Mesenchymal stem cell (in vitro differentiated cells and primary cell): Measurements from ENCODE around the gene MMP23B.

ENCODE experiments used
- DNase-seq: peaks from one replicate; pipeline ENCODE4 v3.0.0-alpha.2; 2013
- H2AFZ ChIP-seq: one replicate; pipeline ENCODE4 v1.6.1; 2013; ENCODE audit warnings: low read depth, mild to moderate bottlenecking, control low read depth, inconsistent platforms, low read length, moderate library complexity
- H2AK5ac ChIP-seq: 2 replicates; pipeline ENCODE4 v1.6.1; 2013; ENCODE audit warnings: low read length, moderate library complexity, mild to moderate bottlenecking, inconsistent platforms; ENCODE audit not compliant: severe bottlenecking
- H2BK120ac ChIP-seq: one replicate; pipeline ENCODE4 v1.6.1; 2013; ENCODE audit warnings: low read depth, mild to moderate bottlenecking, inconsistent platforms, low read length, moderate library complexity
- H2BK12ac ChIP-seq, 2 experiments: one replicate each; pipeline ENCODE4 v1.6.1; 2013; ENCODE audit warnings: inconsistent platforms in 2 of 2, low read length in 2 of 2, mild to moderate bottlenecking in 2 of 2, moderate library complexity in 2 of 2, control low read depth in 1 of 2
- H2BK15ac ChIP-seq: one replicate; pipeline ENCODE4 v1.6.1; 2013; ENCODE audit warnings: mild to moderate bottlenecking, low read depth, inconsistent platforms; ENCODE audit not compliant: poor library complexity, severe bottlenecking
- H2BK5ac ChIP-seq: 2 replicates; pipeline ENCODE4 v1.6.1; 2013; ENCODE audit warnings: low read depth, mild to moderate bottlenecking, low read length, control low read depth, inconsistent platforms; ENCODE audit not compliant: poor library complexity, severe bottlenecking
- H3K14ac ChIP-seq, 2 experiments: one replicate each; pipeline ENCODE4 v1.6.1; 2013; ENCODE audit warnings: inconsistent platforms in 2 of 2, low read length in 2 of 2, control low read depth in 1 of 2, mild to moderate bottlenecking in 1 of 2, moderate library complexity in 1 of 2
- H3K18ac ChIP-seq, 2 experiments: one replicate each; pipeline ENCODE4 v1.6.1; 2013; ENCODE audit warnings: inconsistent platforms in 2 of 2, low read length in 2 of 2, control low read depth in 1 of 2, low read depth in 1 of 2, mild to moderate bottlenecking in 1 of 2
- H3K23ac ChIP-seq, 2 experiments: one replicate each; pipeline ENCODE4 v1.6.1; 2013; ENCODE audit warnings: inconsistent platforms in 2 of 2, low read length in 2 of 2, mild to moderate bottlenecking in 2 of 2, moderate library complexity in 2 of 2, control low read depth in 1 of 2
- H3K27ac ChIP-seq: 2 replicates; pipeline ENCODE4 v1.5.1; 2013; ENCODE audit warnings: mild to moderate bottlenecking, moderate library complexity, low read length, control low read depth, inconsistent platforms; ENCODE audit not compliant: poor library complexity, severe bottlenecking
- H3K27me3 ChIP-seq, 2 experiments: 2 replicates each; pipeline versions ENCODE4 v1.6.1 to v1.7.0; 2013; ENCODE audit warnings: low read length in 2 of 2, mild to moderate bottlenecking in 2 of 2, moderate library complexity in 2 of 2, control low read depth in 1 of 2, inconsistent platforms in 1 of 2; ENCODE audit not compliant: control insufficient read depth in 1 of 2, insufficient read depth in 1 of 2
- H3K36me3 ChIP-seq, 2 experiments: 2 replicates each; pipeline versions ENCODE4 v1.6.1 to v1.7.0; 2013; ENCODE audit warnings: low read length in 2 of 2, control low read depth in 1 of 2, inconsistent platforms in 1 of 2, low read depth in 1 of 2, mild to moderate bottlenecking in 1 of 2; ENCODE audit not compliant: insufficient read depth in 2 of 2, control insufficient read depth in 1 of 2
- H3K4ac ChIP-seq, 2 experiments: one replicate each; pipeline ENCODE4 v1.6.1; 2013; ENCODE audit warnings: inconsistent platforms in 2 of 2, low read length in 2 of 2, mild to moderate bottlenecking in 2 of 2, moderate library complexity in 2 of 2, control low read depth in 1 of 2, low read depth in 1 of 2
- H3K4me1 ChIP-seq: 2 replicates; pipeline ENCODE4 v1.6.1; 2013; ENCODE audit warnings: low read depth, low read length, control low read depth; ENCODE audit not compliant: control insufficient read depth, insufficient read depth
- H3K4me2 ChIP-seq: 2 replicates; pipeline ENCODE4 v1.6.1; 2013; ENCODE audit warnings: low read length, mild to moderate bottlenecking, inconsistent platforms; ENCODE audit not compliant: poor library complexity, severe bottlenecking
- H3K4me3 ChIP-seq, 2 experiments: 2 replicates each; pipeline versions ENCODE4 v1.5.1 to v1.7.0; 2013; ENCODE audit warnings: low read length in 2 of 2, mild to moderate bottlenecking in 2 of 2, control low read depth in 1 of 2, low read depth in 1 of 2; ENCODE audit not compliant: insufficient read depth in 1 of 2
- H3K79me1 ChIP-seq: replicated peaks from 2 replicates; pipeline ENCODE4 v1.6.1; 2013; ENCODE audit warnings: mild to moderate bottlenecking, control low read depth, low read length, inconsistent platforms; ENCODE audit not compliant: poor library complexity, severe bottlenecking
- H3K9ac ChIP-seq: 2 replicates; pipeline ENCODE4 v1.7.0; 2013; ENCODE audit warnings: mild to moderate bottlenecking, low read length, moderate library complexity
- H3K9me3 ChIP-seq: 2 replicates; pipeline ENCODE4 v1.7.0; 2013; ENCODE audit warnings: mild to moderate bottlenecking, low read length; ENCODE audit not compliant: control insufficient read depth
- H4K8ac ChIP-seq: one replicate; pipeline ENCODE4 v1.6.1; 2013; ENCODE audit warnings: inconsistent platforms, mild to moderate bottlenecking, low read length, moderate library complexity
- H4K91ac ChIP-seq: one replicate; pipeline ENCODE4 v1.6.1; 2013; ENCODE audit warnings: mild to moderate bottlenecking, low read length, inconsistent platforms
- WGBS: methylation state at CpG from one replicate; pipeline ENCODE4 v1.1.7; 2013; ENCODE audit warnings: mixed read lengths; 5-methylcytosine and 5-hydroxymethylcytosine counted together

Gene MMP23B

DNA sequence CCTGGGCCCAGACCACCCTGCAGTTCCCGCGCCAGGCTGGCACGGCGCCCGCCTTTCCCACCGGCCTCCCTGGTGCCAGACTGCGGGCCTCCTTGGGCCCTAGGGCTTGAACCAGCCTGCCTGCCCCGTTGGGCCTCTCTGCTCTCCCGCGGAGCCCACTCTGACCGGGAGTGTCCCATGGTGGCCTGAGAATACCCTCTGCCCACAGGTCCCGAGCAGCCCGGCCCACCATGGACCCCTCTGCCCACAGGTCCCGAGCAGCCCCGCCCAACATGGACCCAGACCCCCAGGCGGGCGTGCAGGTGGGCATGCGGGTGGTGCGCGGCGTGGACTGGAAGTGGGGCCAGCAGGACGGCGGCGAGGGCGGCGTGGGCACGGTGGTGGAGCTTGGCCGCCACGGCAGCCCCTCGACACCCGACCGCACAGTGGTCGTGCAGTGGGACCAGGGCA lies 8.8 kb upstream of the MMP23B start:
- no peaks in the 10 kb centered on the region for H3K9me3 ChIP-seq
- H2AFZ ChIP-seq = no peak overlapping the region
- H3K27ac ChIP-seq = no peak overlapping the region
- no peak overlapping the region for H3K18ac ChIP-seq
- peaks cover 23% of the 10 kb centered on the region for H3K4me1 ChIP-seq
- H3K14ac ChIP-seq = no peak overlapping the region
- peaks cover 37% of the 10 kb centered on the region for H3K79me1 ChIP-seq
- H3K36me3 ChIP-seq = peaks cover 10 to 93% of the 10 kb centered on the region in 2 experiments
- H2BK15ac ChIP-seq = no peak overlapping the region
- no peak overlapping the region for H2BK120ac ChIP-seq
- no peak overlapping the region for H3K4ac ChIP-seq
- no peak overlapping the region for H2BK12ac ChIP-seq
- no peak overlapping the region for H3K4me3 ChIP-seq
- 97% methylated on average over 32 of the region's 33 CpGs for WGBS
- no peak overlapping the region for H2AK5ac ChIP-seq
- no peak for DNase-seq
- no peak overlapping the region for H3K23ac ChIP-seq
- H4K91ac ChIP-seq = peak overlapping the region; percentile 52
- no peak overlapping the region for H3K4me2 ChIP-seq
- no peak overlapping the region for H3K9ac ChIP-seq
- no peak overlapping the region for H4K8ac ChIP-seq
- H2BK5ac ChIP-seq = no peak overlapping the region
- no peaks in the 10 kb centered on the region for H3K27me3 ChIP-seq

DNA sequence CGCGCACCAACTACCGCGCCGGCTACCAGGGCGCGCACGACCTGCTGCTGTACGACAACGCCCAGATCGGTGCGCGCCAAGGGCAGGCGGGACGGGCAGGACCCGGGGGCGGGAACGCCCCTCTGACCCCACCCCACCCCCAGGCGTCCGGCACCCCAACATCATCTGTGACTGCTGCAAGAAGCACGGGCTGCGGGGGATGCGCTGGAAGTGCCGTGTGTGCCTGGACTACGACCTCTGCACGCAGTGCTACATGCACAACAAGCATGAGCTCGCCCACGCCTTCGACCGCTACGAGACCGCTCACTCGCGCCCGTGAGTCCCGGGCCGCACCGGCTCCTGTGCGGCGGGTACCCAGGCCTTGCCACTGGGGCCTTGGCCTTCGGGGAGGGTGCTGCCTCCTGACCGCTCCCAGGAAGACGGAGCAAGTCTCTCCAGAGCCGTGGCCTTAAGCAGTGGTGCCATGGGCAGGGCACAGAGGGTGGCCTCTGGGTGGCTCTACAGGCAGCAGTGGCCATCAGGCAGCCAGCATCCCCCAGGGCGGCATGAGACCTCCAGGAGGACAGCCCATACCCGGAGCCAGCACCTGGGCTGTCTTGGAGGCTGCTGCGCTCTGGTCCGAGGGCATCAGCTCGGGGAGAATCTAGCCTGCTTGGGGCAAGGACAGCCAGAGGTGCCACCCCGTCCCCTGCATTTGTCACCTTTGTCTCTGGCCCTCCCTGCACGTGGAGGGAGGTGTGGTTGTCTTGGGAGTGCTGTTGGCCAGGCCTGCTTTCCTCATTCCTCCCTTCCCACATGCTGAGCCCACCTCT lies 8.1 kb upstream of the MMP23B start:
- Histone ChIP-seq H2BK15ac (no peak overlapping the region), H3K4me3 (no peak overlapping the region), H2AK5ac (no peak overlapping the region), H3K4me2 (no peak overlapping the region), H3K27ac (no peak overlapping the region), H3K79me1 (peaks cover 31% of the 10 kb centered on the region), H3K4me1 (peaks cover 23% of the 10 kb centered on the region), H3K9ac (no peak overlapping the region), H4K8ac (no peak overlapping the region), H3K18ac (no peak overlapping the region), H3K14ac (no peak overlapping the region), H2BK5ac (no peak overlapping the region), H3K4ac (no peak overlapping the region), H4K91ac (peak overlapping the region; percentile 52), H3K23ac (no peak overlapping the region), H3K36me3 (peaks cover 6 to 93% of the 10 kb centered on the region in 2 experiments), H3K27me3 (no peaks in the 10 kb centered on the region), H2AFZ (no peak overlapping the region), H2BK120ac (no peak overlapping the region), H2BK12ac (no peak overlapping the region), H3K9me3 (no peaks in the 10 kb centered on the region)
- WGBS = 92% methylated on average over 46 of the region's 51 CpGs
- no peak for DNase-seq

- Histone ChIP-seq H2BK15ac (no peak overlapping the region), H3K4me3 (no peak overlapping the region), H4K8ac (no peak overlapping the region), H3K18ac (no peak overlapping the region), H2BK12ac (no peak overlapping the region), H4K91ac (peak overlapping the region; percentile 54), H2AFZ (no peak overlapping the region), H2BK120ac (no peak overlapping the region), H2AK5ac (no peak overlapping the region), H3K4ac (no peak overlapping the region), H3K27ac (no peak overlapping the region), H3K36me3 (peaks cover 6 to 92% of the 10 kb centered on the region in 2 experiments), H3K4me1 (peaks cover 23% of the 10 kb centered on the region), H3K27me3 (no peaks in the 10 kb centered on the region), H3K9me3 (no peaks in the 10 kb centered on the region), H3K4me2 (no peak overlapping the region), H3K79me1 (peaks cover 24% of the 10 kb centered on the region), H3K9ac (no peak overlapping the region), H3K14ac (no peak overlapping the region), H3K23ac (no peak overlapping the region), H2BK5ac (no peak overlapping the region)
- WGBS = 92% methylated on average over 38 of the region's 38 CpGs
- no peak for DNase-seq
Measured at GRCh38 chr1:1624443-1625403, 7.2 kb upstream of the MMP23B start.

DNA sequence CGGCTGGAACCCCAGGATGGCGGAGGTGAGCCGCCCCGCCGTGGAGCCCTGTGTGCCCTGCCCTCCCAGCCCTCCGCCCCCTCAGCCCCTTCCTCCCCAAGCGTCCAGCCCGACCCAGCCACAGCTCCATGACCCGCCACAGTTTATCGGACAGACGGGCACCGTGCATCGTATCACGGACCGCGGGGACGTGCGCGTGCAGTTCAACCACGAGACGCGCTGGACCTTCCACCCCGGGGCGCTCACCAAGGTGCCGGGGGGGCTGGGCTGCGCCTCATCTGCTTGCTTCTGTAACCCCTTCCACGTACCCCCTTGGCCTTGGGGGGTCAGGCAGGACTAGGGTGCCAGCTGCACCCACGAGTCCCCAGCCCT lies 6.6 kb upstream of the MMP23B start:
- Histone ChIP-seq H4K91ac (no peak overlapping the region), H2AFZ (no peak overlapping the region), H4K8ac (no peak overlapping the region), H3K18ac (no peak overlapping the region), H3K27me3 (no peaks in the 10 kb centered on the region), H3K4me2 (no peak overlapping the region), H3K9ac (no peak overlapping the region), H3K4me3 (no peak overlapping the region), H2BK120ac (no peak overlapping the region), H3K14ac (no peak overlapping the region), H2BK5ac (no peak overlapping the region), H3K9me3 (no peaks in the 10 kb centered on the region), H3K79me1 (peaks cover 18% of the 10 kb centered on the region), H3K36me3 (peaks cover 6 to 89% of the 10 kb centered on the region in 2 experiments), H3K4me1 (peaks cover 24% of the 10 kb centered on the region), H3K4ac (no peak overlapping the region), H2BK15ac (no peak overlapping the region), H2AK5ac (no peak overlapping the region), H2BK12ac (no peak overlapping the region), H3K23ac (no peak overlapping the region), H3K27ac (no peak overlapping the region)
- DNase-seq = no peak
- 97% methylated on average over 28 of the region's 28 CpGs for WGBS
